HEK293 (cell line): Measurements from ENCODE around the gene ARFGEF2.

ENCODE experiments used
- HIC1 ChIP-seq: fragments of 450-650 bp; formaldehyde crosslinking; IDR thresholded peaks from 2 replicates; pipeline ENCODE4 v1.5.1; 2016; ENCODE audit warnings: missing biosample characterization, missing genetic modification characterization
- HOXC10 ChIP-seq: sonication (generic); formaldehyde crosslinking; IDR thresholded peaks from 2 replicates; pipeline ENCODE4 v1.8.1; 2023; ENCODE audit warnings: mild to moderate bottlenecking, missing genetic modification reagents
- MYNN ChIP-seq: fragments of 450-650 bp; formaldehyde crosslinking; IDR thresholded peaks from 2 replicates; pipeline ENCODE4 v1.5.1; 2016; ENCODE audit warnings: missing biosample characterization, missing genetic modification characterization, borderline replicate concordance
- PATZ1 ChIP-seq: fragments of 450-650 bp; formaldehyde crosslinking; IDR thresholded peaks from 2 replicates; pipeline ENCODE4 v1.5.1; 2016; ENCODE audit warnings: missing biosample characterization, missing genetic modification characterization
- PRDM1 ChIP-seq: fragments of 450-650 bp; formaldehyde crosslinking; IDR thresholded peaks from 2 replicates; pipeline ENCODE4; 2016; ENCODE audit warnings: missing biosample characterization, missing genetic modification characterization
- SP3 ChIP-seq: fragments of 450-650 bp; formaldehyde crosslinking; IDR thresholded peaks from 2 replicates; pipeline ENCODE4 v1.5.1; 2016; ENCODE audit warnings: missing biosample characterization, missing genetic modification characterization
- SP7 ChIP-seq: fragments of 450-650 bp; formaldehyde crosslinking; IDR thresholded peaks from 2 replicates; pipeline ENCODE4 v1.5.1; 2016; ENCODE audit warnings: missing biosample characterization, missing genetic modification characterization
- TRIM28 ChIP-seq: IDR thresholded peaks from 2 replicates; pipeline ENCODE4 v1.6.1; 2011; ENCODE audit warnings: low read length, control low read depth, borderline replicate concordance
- ZNF140 ChIP-seq: fragments of 450-650 bp; formaldehyde crosslinking; IDR thresholded peaks from 2 replicates; pipeline ENCODE4 v1.5.1; 2016; ENCODE audit warnings: missing biosample characterization, missing genetic modification characterization
- ZNF223 ChIP-seq: fragments of 450-650 bp; formaldehyde crosslinking; IDR thresholded peaks from 2 replicates; pipeline ENCODE4 v1.5.1; 2016; ENCODE audit warnings: missing biosample characterization, missing genetic modification characterization
- ZNF292 ChIP-seq: fragments of 450-650 bp; formaldehyde crosslinking; IDR thresholded peaks from 2 replicates; pipeline ENCODE4 v1.5.1; 2016; ENCODE audit warnings: low read depth, missing biosample characterization, missing genetic modification characterization, borderline replicate concordance
- ZNF335 ChIP-seq: fragments of 450-650 bp; formaldehyde crosslinking; conservative IDR thresholded peaks from 2 replicates; pipeline ENCODE4 v1.5.1; 2016; ENCODE audit warnings: missing biosample characterization, missing genetic modification characterization
- ZNF398 ChIP-seq: fragments of 450-650 bp; formaldehyde crosslinking; IDR thresholded peaks from 2 replicates; pipeline ENCODE4 v1.5.1; 2017; ENCODE audit warnings: missing biosample characterization, missing genetic modification characterization
- ZNF423 ChIP-seq: fragments of 450-650 bp; formaldehyde crosslinking; IDR thresholded peaks from 2 replicates; pipeline ENCODE4 v1.5.1; 2016; ENCODE audit warnings: missing biosample characterization, missing genetic modification characterization
- ZNF558 ChIP-seq: fragments of 450-650 bp; formaldehyde crosslinking; IDR thresholded peaks from 2 replicates; pipeline ENCODE4 v1.5.1; 2016; ENCODE audit warnings: missing biosample characterization, missing genetic modification characterization
- ZNF585B ChIP-seq: fragments of 450-650 bp; formaldehyde crosslinking; IDR thresholded peaks from 2 replicates; pipeline ENCODE4 v1.5.1; 2016; ENCODE audit warnings: missing biosample characterization, missing genetic modification characterization
- ZNF645 ChIP-seq: fragments of 450-650 bp; formaldehyde crosslinking; IDR thresholded peaks from 2 replicates; pipeline ENCODE4; 2016; ENCODE audit warnings: missing biosample characterization, missing genetic modification characterization
- ZNF791 ChIP-seq: fragments of 450-650 bp; formaldehyde crosslinking; IDR thresholded peaks from 2 replicates; pipeline ENCODE4 v1.5.1; 2016; ENCODE audit warnings: missing biosample characterization, missing genetic modification characterization
- TF ChIP-seq, protein P1 (sequence below): fragments of 450-650 bp; formaldehyde crosslinking; IDR thresholded peaks from 2 replicates; pipeline ENCODE4 v1.5.1; 2016; ENCODE audit warnings: missing biosample characterization, missing genetic modification characterization
- TF ChIP-seq, protein P2 (sequence below): fragments of 450-650 bp; formaldehyde crosslinking; optimal IDR thresholded peaks from 2 replicates; pipeline ENCODE3; 2016; ENCODE audit warnings: missing biosample characterization, mild to moderate bottlenecking, missing genetic modification characterization
- TF ChIP-seq, protein P3 (sequence below): fragments of 450-650 bp; formaldehyde crosslinking; IDR thresholded peaks from 2 replicates; pipeline ENCODE4 v1.5.1; 2016; ENCODE audit warnings: missing biosample characterization, missing genetic modification characterization

ARFGEF2 gene

GRCh38 chr20:48945840-48946514 lies 24.5 kb downstream of the ARFGEF2 start (continued):
- TF ChIP-seq HIC1 (tag by site-specific recombination) (peak; percentile 59), TRIM28 (no peak), ZNF645 (tag by site-specific recombination) (no peak), PATZ1 (tag by site-specific recombination) (no peak), PRDM1 (peak; percentile 95), ZNF292 (tag by site-specific recombination) (no peak), ZNF558 (tag by site-specific recombination) (no peak), ZNF140 (tag by site-specific recombination) (no peak), ZNF398 (tag by site-specific recombination) (no peak), ZNF423 (tag by site-specific recombination) (no peak), ZNF223 (tag by site-specific recombination) (no peak), SP7 (no peak), MYNN (tag by site-specific recombination) (no peak), ZNF791 (tag by site-specific recombination) (no peak), ZNF335 (tag by site-specific recombination) (peak; percentile 69), SP3 (no peak), ZNF585B (no peak), HOXC10 (CRISPR knock-in tag) (no peak)
- TF ChIP-seq, protein P1, sequence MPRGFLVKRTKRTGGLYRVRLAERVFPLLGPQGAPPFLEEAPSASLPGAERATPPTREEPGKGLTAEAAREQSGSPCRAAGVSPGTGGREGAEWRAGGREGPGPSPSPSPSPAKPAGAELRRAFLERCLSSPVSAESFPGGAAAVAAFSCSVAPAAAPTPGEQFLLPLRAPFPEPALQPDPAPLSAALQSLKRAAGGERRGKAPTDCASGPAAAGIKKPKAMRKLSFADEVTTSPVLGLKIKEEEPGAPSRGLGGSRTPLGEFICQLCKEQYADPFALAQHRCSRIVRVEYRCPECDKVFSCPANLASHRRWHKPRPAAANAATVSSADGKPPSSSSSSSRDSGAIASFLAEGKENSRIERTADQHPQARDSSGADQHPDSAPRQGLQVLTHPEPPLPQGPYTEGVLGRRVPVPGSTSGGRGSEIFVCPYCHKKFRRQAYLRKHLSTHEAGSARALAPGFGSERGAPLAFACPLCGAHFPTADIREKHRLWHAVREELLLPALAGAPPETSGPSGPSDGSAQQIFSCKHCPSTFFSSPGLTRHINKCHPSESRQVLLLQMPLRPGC (tag by site-specific recombination) = no peak
- TF ChIP-seq, protein P2, sequence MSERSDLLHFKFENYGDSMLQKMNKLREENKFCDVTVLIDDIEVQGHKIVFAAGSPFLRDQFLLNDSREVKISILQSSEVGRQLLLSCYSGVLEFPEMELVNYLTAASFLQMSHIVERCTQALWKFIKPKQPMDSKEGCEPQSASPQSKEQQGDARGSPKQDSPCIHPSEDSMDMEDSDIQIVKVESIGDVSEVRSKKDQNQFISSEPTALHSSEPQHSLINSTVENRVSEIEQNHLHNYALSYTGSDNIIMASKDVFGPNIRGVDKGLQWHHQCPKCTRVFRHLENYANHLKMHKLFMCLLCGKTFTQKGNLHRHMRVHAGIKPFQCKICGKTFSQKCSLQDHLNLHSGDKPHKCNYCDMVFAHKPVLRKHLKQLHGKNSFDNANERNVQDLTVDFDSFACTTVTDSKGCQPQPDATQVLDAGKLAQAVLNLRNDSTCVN (tag by site-specific recombination) = no peak
- TF ChIP-seq, protein P3, sequence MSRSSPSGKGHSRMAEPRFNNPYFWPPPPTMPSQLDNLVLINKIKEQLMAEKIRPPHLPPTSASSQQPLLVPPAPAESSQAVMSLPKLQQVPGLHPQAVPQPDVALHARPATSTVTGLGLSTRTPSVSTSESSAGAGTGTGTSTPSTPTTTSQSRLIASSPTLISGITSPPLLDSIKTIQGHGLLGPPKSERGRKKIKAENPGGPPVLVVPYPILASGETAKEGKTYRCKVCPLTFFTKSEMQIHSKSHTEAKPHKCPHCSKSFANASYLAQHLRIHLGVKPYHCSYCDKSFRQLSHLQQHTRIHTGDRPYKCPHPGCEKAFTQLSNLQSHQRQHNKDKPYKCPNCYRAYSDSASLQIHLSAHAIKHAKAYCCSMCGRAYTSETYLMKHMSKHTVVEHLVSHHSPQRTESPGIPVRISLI (tag by site-specific recombination) = no peak
